CD8-positive, alpha-beta memory T cell (primary cell): ENCODE measurements around the gene B4GALT7. TPM values are rescaled to one million over a fixed set of nuclear protein-coding genes. Genes with fewer than 3 reads are reported as not detected.
A peak's percentile ranks its signal among the peaks of the same experiment; 100 is the strongest.
"Not testable (repeated sequence)": the region's sequence is repeated elsewhere in the genome, so short reads cannot be mapped to it uniquely, and the experiment has no call there.

ENCODE experiments used
- CTCF ChIA-PET: fragments of 350-600 bp; sonication (Branson Sonifier 250); formaldehyde crosslinking; loops from one replicate; lab custom pipeline; 2021; ENCODE audit warnings: antibody characterized with exemption; lab: Charles Lee
- POLR2A ChIA-PET: fragments of 350-600 bp; sonication (Branson Sonifier 250); formaldehyde crosslinking; loops from one replicate; lab custom pipeline; 2021; ENCODE audit warnings: antibody characterized with exemption; lab: Charles Lee
- DNase-seq, 5 donors: peaks; one replicate each; pipeline versions ENCODE4 v3.0.0 to v3.0.0-alpha.2; 2020 to 2022; ENCODE audit warnings: mixed read lengths in 1 of 5
- H3K27ac ChIP-seq: one replicate; pipeline ENCODE4 v1.7.0; 2013; ENCODE audit warnings: low read depth, mild to moderate bottlenecking, low read length, moderate library complexity
- H3K27me3 ChIP-seq: 2 replicates; pipeline ENCODE4 v1.7.0; 2013; ENCODE audit warnings: low read length, mild to moderate bottlenecking; ENCODE audit not compliant: insufficient read depth, poor library complexity, severe bottlenecking
- H3K36me3 ChIP-seq: 2 replicates; pipeline ENCODE4 v1.7.0; 2013; ENCODE audit warnings: mild to moderate bottlenecking, low read length, moderate library complexity; ENCODE audit not compliant: insufficient read depth
- H3K4me1 ChIP-seq: 2 replicates; pipeline ENCODE4 v1.7.0; 2013; ENCODE audit warnings: mild to moderate bottlenecking, low read length, moderate library complexity; ENCODE audit not compliant: insufficient read depth
- H3K4me3 ChIP-seq: 2 replicates; pipeline ENCODE4 v1.7.0; 2013; ENCODE audit warnings: mild to moderate bottlenecking, low read length
- H3K9me3 ChIP-seq: 2 replicates; pipeline ENCODE4 v1.7.0; 2013; ENCODE audit warnings: mild to moderate bottlenecking, low read length
- H3K27ac Mint-ChIP-seq, 8 donors: one replicate each; pipeline ENCODE4 v1.8.0; 2020 to 2021; ENCODE audit warnings: mixed read lengths in 8 of 8, mild to moderate bottlenecking in 6 of 8, inconsistent platforms in 3 of 8, moderate library complexity in 3 of 8
- H3K27me3 Mint-ChIP-seq, 2 donors: one replicate each; pipeline ENCODE4 v1.8.0; 2020 to 2021; ENCODE audit warnings: mixed read lengths in 2 of 2, mild to moderate bottlenecking in 1 of 2, moderate library complexity in 1 of 2
- H3K36me3 Mint-ChIP-seq, 3 donors: one replicate each; pipeline ENCODE4 v1.8.0; 2020 to 2021; ENCODE audit warnings: mixed read lengths in 3 of 3, inconsistent platforms in 1 of 3, mild to moderate bottlenecking in 1 of 3
- H3K4me1 Mint-ChIP-seq, 3 donors: one replicate each; pipeline ENCODE4 v1.8.0; 2020 to 2021; ENCODE audit warnings: mixed read lengths in 3 of 3, inconsistent platforms in 1 of 3, mild to moderate bottlenecking in 1 of 3
- H3K4me3 Mint-ChIP-seq, 7 donors: one replicate each; pipeline ENCODE4 v1.8.0; 2020 to 2021; ENCODE audit warnings: mixed read lengths in 7 of 7, mild to moderate bottlenecking in 6 of 7, moderate library complexity in 4 of 7, inconsistent platforms in 2 of 7
- H3K9me3 Mint-ChIP-seq, 5 donors: one replicate each; pipeline ENCODE4 v1.8.0; 2020 to 2022; ENCODE audit warnings: mixed read lengths in 5 of 5, mild to moderate bottlenecking in 3 of 5, moderate library complexity in 2 of 5, inconsistent platforms in 1 of 5
- polyA plus RNA-seq: library from polyadenylated mRNA; unstranded; fragments of 300-500 nt; fragmentation: Illumina TruSeq; gene quantifications from one replicate; pipeline ENCODE4 v1.2.3, GENCODE V29; 2021
- total RNA-seq, 2 experiments: library from RNA; stranded (reverse); gene quantifications; one replicate each; pipeline ENCODE4 v1.2.3, GENCODE V29; 2021

Gene B4GALT7
- total and polyA plus RNA-seq, 3 experiments from 2014 or later, result 17.7 to 24.4 (median 20.2) TPM

- Mint-ChIP-seq H3K4me1 (peaks cover 30 to 45% (median 39%) of the 10 kb centered on the region in 3 donors), H3K27me3 (no peaks in the 10 kb centered on the region), H3K36me3 (peaks cover 0 to 10% (median 0%) of the 10 kb centered on the region in 3 donors), H3K9me3 (no peaks in the 10 kb centered on the region), H3K27ac (peak overlapping the region in 7 of 8 donors; percentile 33 to 74 (median 60)), H3K4me3 (peak overlapping the region in 1 of 7 donors; percentile 76)
- CTCF ChIA-PET, result interaction anchor here (0.8 kb wide), 1 partner anchor 35 kb away, joined by 3 read pairs; the partner anchor contains the start of gene TMED9
- POLR2A ChIA-PET, result no interaction called here
- DNase-seq, result peak in 1 of 5 donors; percentile 10
- Histone ChIP-seq H3K36me3 (no peaks in the 10 kb centered on the region), H3K27me3 (no peaks in the 10 kb centered on the region), H3K4me3 (no peak overlapping the region), H3K27ac (peak overlapping the region; percentile 26), H3K9me3 (no peaks in the 10 kb centered on the region), H3K4me1 (peaks cover 20% of the 10 kb centered on the region)
These were observed 42.8 kb upstream of the B4GALT7 start for GRCh38 chr5:177557041-177557647.

DNA sequence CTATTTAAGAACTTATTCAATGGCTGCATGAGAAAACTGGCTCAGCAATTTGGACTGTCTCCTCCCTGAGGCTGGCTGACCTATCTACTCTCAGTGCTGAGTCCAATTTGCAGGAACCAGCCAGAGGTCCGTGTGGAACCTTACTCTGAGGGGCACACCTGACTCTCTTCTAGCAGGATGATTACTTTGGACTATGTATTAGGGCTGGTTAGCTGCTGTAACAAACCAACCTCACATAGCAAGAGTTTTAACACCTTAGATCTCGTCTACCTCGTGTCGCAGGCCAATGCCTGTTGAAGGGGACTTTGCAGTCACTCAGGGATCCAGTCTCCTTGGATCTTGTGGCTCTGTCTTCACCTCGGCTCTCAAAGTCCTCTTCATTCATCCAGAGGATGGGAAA lies 42.1 kb upstream of the B4GALT7 start:
- no peaks in the 10 kb centered on the region for H3K9me3 ChIP-seq
- no peak overlapping the region for H3K4me3 Mint-ChIP-seq
- no peak overlapping the region for H3K4me3 ChIP-seq
- peak overlapping the region; percentile 26 for H3K27ac ChIP-seq
- no peaks in the 10 kb centered on the region for H3K27me3 Mint-ChIP-seq
- H3K36me3 Mint-ChIP-seq, result peaks cover 0 to 5% (median 0%) of the 10 kb centered on the region in 3 donors
- ChIA-PET CTCF (no interaction called here), POLR2A (no interaction called here)
- H3K9me3 Mint-ChIP-seq, result no peaks in the 10 kb centered on the region
- no peak for DNase-seq
- H3K27ac Mint-ChIP-seq, result peak overlapping the region in 4 of 8 donors; percentile 54 to 83 (median 58)
- H3K36me3 ChIP-seq, result no peaks in the 10 kb centered on the region
- H3K27me3 ChIP-seq, result no peaks in the 10 kb centered on the region
- H3K4me1 Mint-ChIP-seq, result peaks cover 24 to 39% (median 33%) of the 10 kb centered on the region in 3 donors
- peaks cover 13% of the 10 kb centered on the region for H3K4me1 ChIP-seq

- H3K27ac Mint-ChIP-seq, H3K27me3 ChIP-seq, H3K27me3 Mint-ChIP-seq, H3K4me3 Mint-ChIP-seq, H3K4me3 ChIP-seq, H3K36me3 ChIP-seq, H3K9me3 Mint-ChIP-seq, H3K36me3 Mint-ChIP-seq, H3K9me3 ChIP-seq, DNase-seq, H3K27ac ChIP-seq, H3K4me1 ChIP-seq, POLR2A ChIA-PET, CTCF ChIA-PET: not testable (repeated sequence)
- peaks cover 16 to 29% (median 24%) of the 10 kb centered on the region in 3 donors for H3K4me1 Mint-ChIP-seq
These were observed 40.4 kb upstream of the B4GALT7 start for GRCh38 chr5:177559446-177559941.

DNA sequence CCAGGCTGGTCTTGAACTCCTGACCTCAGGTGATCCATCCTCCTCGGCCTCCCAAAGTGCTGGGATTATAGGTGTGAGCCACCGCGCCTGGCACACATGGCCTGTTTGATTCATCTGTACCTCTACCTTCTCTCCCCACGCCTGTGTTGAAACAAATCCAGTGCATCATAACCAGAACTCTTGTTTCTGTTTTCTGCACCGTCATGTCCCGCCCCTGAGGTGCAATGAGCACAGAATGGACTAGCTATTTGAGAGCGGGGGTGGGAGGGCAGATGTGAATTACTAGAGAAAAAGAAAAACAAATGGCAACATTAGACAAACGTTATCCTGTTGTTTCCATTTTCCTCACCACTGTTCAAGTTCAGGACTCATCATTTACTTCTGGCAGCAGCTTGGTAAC lies 34.9 kb upstream of the B4GALT7 start:
- Mint-ChIP-seq H3K4me1 (no peaks in the 10 kb centered on the region), H3K27ac (no peak overlapping the region), H3K4me3 (no peak overlapping the region), H3K9me3 (no peaks in the 10 kb centered on the region), H3K27me3 (peaks cover 7 to 23% of the 10 kb centered on the region in 2 donors), H3K36me3 (no peaks in the 10 kb centered on the region)
- Histone ChIP-seq H3K9me3 (no peaks in the 10 kb centered on the region), H3K27ac (no peak overlapping the region), H3K4me3 (no peak overlapping the region), H3K36me3 (no peaks in the 10 kb centered on the region), H3K4me1 (no peaks in the 10 kb centered on the region), H3K27me3 (no peaks in the 10 kb centered on the region)
- ChIA-PET POLR2A (interaction anchor here (0.7 kb wide), 1 partner anchor 986 kb away, joined by 4 read pairs; no protein-coding TSS in a partner anchor), CTCF (interaction anchor here (0.7 kb wide), 1 partner anchor 40 kb away, joined by 3 read pairs; no protein-coding TSS in a partner anchor)
- DNase-seq, result no peak

- ChIA-PET POLR2A (no interaction called here), CTCF (no interaction called here)
- Histone ChIP-seq H3K4me1 (no peaks in the 10 kb centered on the region), H3K36me3 (no peaks in the 10 kb centered on the region), H3K27ac (no peak overlapping the region), H3K4me3 (no peak overlapping the region), H3K27me3 (no peaks in the 10 kb centered on the region), H3K9me3 (no peaks in the 10 kb centered on the region)
- H3K4me3 Mint-ChIP-seq, result no peak overlapping the region
- H3K9me3 Mint-ChIP-seq, result no peaks in the 10 kb centered on the region
- H3K4me1 Mint-ChIP-seq, result no peaks in the 10 kb centered on the region
- peak overlapping the region in 2 of 8 donors; percentile 6 to 56 for H3K27ac Mint-ChIP-seq
- DNase-seq, result no peak
- peaks cover 9 to 23% of the 10 kb centered on the region in 2 donors for H3K27me3 Mint-ChIP-seq
- H3K36me3 Mint-ChIP-seq, result no peaks in the 10 kb centered on the region
These were observed 31.6 kb upstream of the B4GALT7 start for GRCh38 chr5:177568326-177568725.

- no peaks in the 10 kb centered on the region for H3K27me3 ChIP-seq
- Mint-ChIP-seq H3K27me3 (peaks cover 10 to 26% of the 10 kb centered on the region in 2 donors), H3K4me1 (no peaks in the 10 kb centered on the region), H3K27ac (no peak overlapping the region), H3K4me3 (no peak overlapping the region), H3K36me3 (no peaks in the 10 kb centered on the region), H3K9me3 (no peaks in the 10 kb centered on the region)
- no peaks in the 10 kb centered on the region for H3K4me1 ChIP-seq
- ChIA-PET POLR2A (no interaction called here), CTCF (no interaction called here)
- H3K27ac ChIP-seq, result no peak overlapping the region
- DNase-seq, result no peak
- H3K4me3 ChIP-seq, result no peak overlapping the region
- no peaks in the 10 kb centered on the region for H3K36me3 ChIP-seq
- no peaks in the 10 kb centered on the region for H3K9me3 ChIP-seq
These were observed 30.0 kb upstream of the B4GALT7 start for GRCh38 chr5:177569894-177570293.

- no peaks in the 10 kb centered on the region for H3K27me3 ChIP-seq
- Mint-ChIP-seq H3K4me3 (no peak overlapping the region), H3K4me1 (no peaks in the 10 kb centered on the region), H3K36me3 (no peaks in the 10 kb centered on the region), H3K9me3 (no peaks in the 10 kb centered on the region), H3K27ac (no peak overlapping the region), H3K27me3 (peaks cover 3 to 8% of the 10 kb centered on the region in 2 donors)
- no peak for DNase-seq
- H3K27ac ChIP-seq, result no peak overlapping the region
- H3K36me3 ChIP-seq, result no peaks in the 10 kb centered on the region
- H3K4me3 ChIP-seq, result no peak overlapping the region
- H3K4me1 ChIP-seq, result no peaks in the 10 kb centered on the region
- ChIA-PET POLR2A (no interaction called here), CTCF (no interaction called here)
- no peaks in the 10 kb centered on the region for H3K9me3 ChIP-seq
These were observed 24.4 kb upstream of the B4GALT7 start for GRCh38 chr5:177575488-177575887.

- Mint-ChIP-seq H3K9me3 (no peaks in the 10 kb centered on the region), H3K4me1 (no peaks in the 10 kb centered on the region), H3K27ac (no peak overlapping the region), H3K27me3 (peaks cover 3 to 10% of the 10 kb centered on the region in 2 donors), H3K36me3 (no peaks in the 10 kb centered on the region), H3K4me3 (no peak overlapping the region)
- Histone ChIP-seq H3K36me3 (no peaks in the 10 kb centered on the region), H3K27ac (no peak overlapping the region), H3K9me3 (no peaks in the 10 kb centered on the region), H3K4me3 (no peak overlapping the region), H3K4me1 (no peaks in the 10 kb centered on the region), H3K27me3 (no peaks in the 10 kb centered on the region)
- no peak for DNase-seq
- CTCF ChIA-PET, result no interaction called here
- POLR2A ChIA-PET, result no interaction called here
These were observed 23.8 kb upstream of the B4GALT7 start for GRCh38 chr5:177576169-177576568.
